ENCODE measurements around the gene PDXDC1.
"Not testable (repeated sequence)": the region's sequence is repeated elsewhere in the genome, so short reads cannot be mapped to it uniquely, and the experiment has no call there.

DNA sequence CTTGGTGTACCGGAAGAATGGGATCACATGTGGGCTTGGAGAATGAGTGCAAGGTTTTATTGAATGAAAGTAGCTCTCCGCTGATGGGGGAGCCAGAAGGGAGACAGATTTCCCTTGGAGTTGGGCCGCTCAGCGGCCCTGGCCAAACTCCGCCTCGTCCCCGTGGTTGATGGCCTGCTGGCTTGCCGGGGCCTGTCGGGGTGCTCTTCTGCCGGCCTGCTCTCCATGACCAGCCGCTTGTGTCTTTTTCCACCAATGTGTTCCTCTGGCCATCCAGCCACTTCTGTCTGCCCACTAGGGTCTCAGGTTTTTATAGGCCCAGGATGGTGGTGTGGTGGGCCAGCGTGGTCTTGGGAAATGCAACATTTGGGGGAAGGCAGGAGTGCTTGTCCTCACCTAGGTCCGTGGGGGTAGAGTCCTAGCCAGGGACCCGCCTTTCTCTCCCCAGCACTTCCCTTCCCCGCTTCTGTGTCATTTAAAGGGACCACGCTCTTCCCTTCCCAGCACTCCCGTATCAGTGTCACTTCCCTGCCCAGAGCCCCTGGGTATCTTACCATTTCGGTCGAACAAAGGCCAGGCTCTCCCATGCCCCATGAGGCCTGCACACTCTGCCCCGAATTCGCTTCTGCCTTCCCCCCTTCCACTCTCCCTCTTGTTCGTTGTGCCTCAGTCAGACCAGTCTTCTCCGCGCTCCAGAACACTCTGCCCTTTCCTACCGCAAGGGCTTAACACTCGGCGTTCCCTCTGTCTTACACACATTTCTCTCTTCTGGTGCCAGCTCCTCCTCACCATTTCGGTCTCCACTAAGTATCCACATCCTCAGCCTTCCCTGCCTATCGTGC lies 52.9 kb downstream of the PDXDC1 start:
- TF ChIP-seq POLR2A, CTCF (IDR thresholded peaks at IDR 0.05): not testable (repeated sequence)
